Skeletal muscle tissue (tissue), 4 donors: ENCODE data around the gene PDE4D. TPM values are rescaled to one million over a fixed set of nuclear protein-coding genes. Genes with fewer than 3 reads are reported as not detected.

Source experiments
- H3K27ac ChIP-seq: one replicate; pipeline ENCODE4 v1.7.0; 2013; ENCODE audit warnings: mild to moderate bottlenecking, low read depth, low read length, inconsistent platforms
- H3K27me3 ChIP-seq, 3 donors: one replicate each; pipeline ENCODE4 v1.7.0; 2013; ENCODE audit warnings: low read length in 3 of 3; ENCODE audit not compliant: control insufficient read depth in 3 of 3, insufficient read depth in 3 of 3
- H3K36me3 ChIP-seq, 3 donors: one replicate each; pipeline ENCODE4 v1.7.0; 2013; ENCODE audit warnings: low read length in 3 of 3; ENCODE audit not compliant: control insufficient read depth in 3 of 3, insufficient read depth in 3 of 3
- H3K4me1 ChIP-seq, 3 donors: one replicate each; pipeline ENCODE4 v1.7.0; 2013; ENCODE audit warnings: low read length in 3 of 3, mild to moderate bottlenecking in 3 of 3; ENCODE audit not compliant: control insufficient read depth in 3 of 3, insufficient read depth in 3 of 3
- H3K4me3 ChIP-seq, 3 donors: one replicate each; pipeline ENCODE4 v1.7.0; 2013; ENCODE audit warnings: low read length in 3 of 3
- H3K9ac ChIP-seq, 3 donors: one replicate each; pipeline ENCODE4 v1.7.0; 2013; ENCODE audit warnings: low read length in 3 of 3, mild to moderate bottlenecking in 3 of 3, moderate library complexity in 2 of 3, low read depth in 1 of 3
- H3K9me3 ChIP-seq, 3 donors: one replicate each; pipeline ENCODE4 v1.7.0; 2013; ENCODE audit warnings: low read length in 3 of 3; ENCODE audit not compliant: control insufficient read depth in 3 of 3
- total RNA-seq: library from RNA; depleted of rRNA; stranded (reverse); fragments of >200 nt; gene quantifications from one replicate; pipeline ENCODE4 v1.2.3, GENCODE V29; 2014
- donor health status: Osteomylitis.

PDE4D gene
- total RNA-seq, 1 donor from 2014 or later: 59.0 TPM

DNA sequence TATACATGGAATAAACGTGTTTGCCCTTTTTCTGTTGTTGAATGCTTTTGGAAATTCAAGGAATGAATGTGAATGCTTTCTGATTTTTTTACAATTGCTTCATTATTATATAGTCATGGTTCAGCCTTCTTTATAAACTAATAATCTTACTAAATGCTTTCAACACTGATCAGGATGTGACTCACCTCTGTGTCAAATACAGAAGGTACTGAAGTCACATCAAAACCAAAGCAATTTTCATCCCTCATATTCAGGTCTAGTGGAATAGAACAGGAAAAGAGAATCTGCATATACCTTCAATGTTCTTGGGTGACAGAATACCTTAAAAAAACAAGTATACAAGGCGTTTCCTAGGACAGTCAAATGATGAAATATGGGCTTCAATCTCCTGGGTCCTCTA lies 170.7 kb downstream of the PDE4D start:
- Histone ChIP-seq H3K27ac (no peak overlapping the region), H3K36me3 (no peaks in the 10 kb centered on the region), H3K27me3 (no peaks in the 10 kb centered on the region), H3K9ac (no peak overlapping the region), H3K4me1 (no peaks in the 10 kb centered on the region), H3K9me3 (no peaks in the 10 kb centered on the region), H3K4me3 (no peak overlapping the region)

DNA sequence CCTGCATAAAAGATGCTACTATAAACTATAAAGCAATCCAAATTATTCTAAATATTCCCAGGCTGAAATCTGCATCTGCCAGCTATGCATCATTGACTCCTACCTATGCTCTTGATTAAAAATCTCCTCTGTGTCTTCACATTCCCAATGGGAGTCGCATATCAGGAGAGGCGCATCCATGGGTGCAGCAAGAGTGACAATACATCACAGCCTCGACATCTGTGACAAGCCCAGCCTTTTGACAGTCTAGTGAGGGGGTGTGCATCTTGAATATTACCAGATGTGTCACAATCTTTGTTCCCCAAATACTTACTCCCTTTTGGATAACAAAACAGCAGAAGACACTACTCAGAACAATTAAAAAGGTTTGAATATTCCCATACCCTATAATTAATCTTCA lies 171.8 kb downstream of the PDE4D start:
- Histone ChIP-seq H3K27ac (no peak overlapping the region), H3K9ac (no peak overlapping the region), H3K27me3 (no peaks in the 10 kb centered on the region), H3K4me1 (no peaks in the 10 kb centered on the region), H3K9me3 (no peaks in the 10 kb centered on the region), H3K4me3 (no peak overlapping the region), H3K36me3 (no peaks in the 10 kb centered on the region)

DNA sequence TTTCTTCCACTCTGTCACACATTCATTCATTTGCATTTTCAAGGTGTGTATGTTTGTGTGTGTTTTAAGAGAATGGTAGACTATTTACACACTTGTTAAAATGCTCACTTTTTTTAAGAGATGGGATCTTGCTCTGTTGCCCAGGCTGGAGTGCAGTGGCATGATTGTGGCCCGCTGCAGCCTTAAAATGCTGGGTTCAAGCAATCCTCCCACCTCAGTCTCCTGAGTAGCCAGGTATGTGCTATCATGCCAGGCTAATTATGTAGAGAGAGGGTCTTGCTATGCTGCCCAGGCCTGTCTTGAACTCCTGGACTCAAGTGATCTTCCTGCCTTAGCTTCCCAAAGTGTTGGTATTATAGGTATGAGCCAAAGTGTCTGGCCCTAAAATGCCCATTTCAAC lies 173.5 kb downstream of the PDE4D start:
- no peak overlapping the region for H3K27ac ChIP-seq
- H3K4me3 ChIP-seq: no peak overlapping the region
- no peaks in the 10 kb centered on the region for H3K9me3 ChIP-seq
- no peaks in the 10 kb centered on the region for H3K36me3 ChIP-seq
- H3K4me1 ChIP-seq: no peaks in the 10 kb centered on the region
- H3K27me3 ChIP-seq: no peaks in the 10 kb centered on the region
- H3K9ac ChIP-seq: no peak overlapping the region

DNA sequence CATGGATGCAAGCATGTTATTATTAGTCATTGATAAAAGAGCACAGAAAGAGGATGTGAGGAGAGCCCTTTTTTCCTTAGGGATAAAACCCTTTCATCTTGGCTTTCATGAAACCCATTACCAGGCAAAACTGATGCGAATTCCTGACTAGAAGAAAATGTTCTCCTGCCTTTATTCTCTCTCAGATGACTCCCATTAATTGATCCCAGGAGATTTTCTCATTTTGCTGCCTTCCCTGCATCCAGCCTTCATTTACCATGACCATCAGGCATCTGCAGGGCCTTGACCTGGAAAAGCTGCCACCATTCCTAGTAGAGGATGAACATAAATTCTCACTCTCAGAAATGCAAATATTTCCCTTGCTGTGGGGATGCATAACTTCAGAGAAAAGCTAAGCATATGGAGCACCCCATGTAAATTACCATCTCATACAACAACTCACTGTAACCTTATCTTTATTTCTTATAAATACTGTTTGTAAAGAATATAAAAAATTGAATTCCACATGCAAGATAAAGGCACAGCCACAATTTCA lies 176.5 kb downstream of the PDE4D start:
- Histone ChIP-seq H3K9ac (no peak overlapping the region), H3K4me1 (no peaks in the 10 kb centered on the region), H3K27me3 (no peaks in the 10 kb centered on the region), H3K36me3 (no peaks in the 10 kb centered on the region), H3K4me3 (no peak overlapping the region), H3K27ac (no peak overlapping the region), H3K9me3 (peaks cover 0 to 2% (median 0%) of the 10 kb centered on the region in 3 donors)

DNA sequence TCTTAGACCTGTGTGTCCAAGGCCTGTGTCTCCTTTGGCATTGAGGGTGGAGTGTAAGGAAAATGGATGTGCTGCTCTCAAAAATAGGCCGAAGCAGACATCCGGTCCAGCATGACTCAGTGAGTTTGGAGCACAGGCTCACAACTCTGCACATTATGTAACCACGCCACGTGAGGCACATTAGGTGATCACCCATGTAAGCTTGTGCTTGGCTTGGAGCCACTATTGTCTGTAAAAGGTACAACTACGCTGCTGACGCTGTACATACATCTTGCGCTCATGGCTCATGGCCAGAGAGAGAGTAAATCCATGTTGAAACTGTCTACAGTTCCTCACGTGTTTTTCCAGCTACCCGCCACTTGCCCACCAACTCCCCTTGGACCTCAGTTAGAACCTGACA lies 177.5 kb downstream of the PDE4D start:
- Histone ChIP-seq H3K4me3 (no peak overlapping the region), H3K9ac (no peak overlapping the region), H3K27me3 (no peaks in the 10 kb centered on the region), H3K9me3 (peaks cover 0 to 2% (median 0%) of the 10 kb centered on the region in 3 donors), H3K27ac (no peak overlapping the region), H3K36me3 (no peaks in the 10 kb centered on the region), H3K4me1 (no peaks in the 10 kb centered on the region)

DNA sequence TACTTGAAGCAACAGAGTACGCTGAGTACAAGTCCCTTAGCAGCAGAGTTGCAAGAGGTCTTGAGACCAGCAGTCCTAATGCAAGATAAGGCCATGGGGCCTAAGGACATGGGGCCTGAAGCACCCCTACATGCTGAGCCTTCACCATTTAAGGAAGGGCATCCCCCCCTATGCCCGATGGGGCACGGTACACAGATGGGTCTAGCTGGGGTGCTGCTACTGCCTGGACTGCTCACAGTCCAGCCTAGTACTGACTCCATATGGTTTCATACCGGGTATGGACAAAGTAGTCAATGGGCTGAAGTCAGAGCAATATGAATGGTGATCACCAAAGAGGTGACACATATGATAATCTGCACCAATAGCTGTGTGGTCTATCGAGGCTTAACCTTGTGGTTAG lies 178.3 kb downstream of the PDE4D start:
- Histone ChIP-seq H3K36me3 (no peaks in the 10 kb centered on the region), H3K4me3 (no peak overlapping the region), H3K27ac (no peak overlapping the region), H3K9me3 (peaks cover 0 to 2% (median 0%) of the 10 kb centered on the region in 3 donors), H3K9ac (no peak overlapping the region), H3K27me3 (no peaks in the 10 kb centered on the region), H3K4me1 (no peaks in the 10 kb centered on the region)

DNA sequence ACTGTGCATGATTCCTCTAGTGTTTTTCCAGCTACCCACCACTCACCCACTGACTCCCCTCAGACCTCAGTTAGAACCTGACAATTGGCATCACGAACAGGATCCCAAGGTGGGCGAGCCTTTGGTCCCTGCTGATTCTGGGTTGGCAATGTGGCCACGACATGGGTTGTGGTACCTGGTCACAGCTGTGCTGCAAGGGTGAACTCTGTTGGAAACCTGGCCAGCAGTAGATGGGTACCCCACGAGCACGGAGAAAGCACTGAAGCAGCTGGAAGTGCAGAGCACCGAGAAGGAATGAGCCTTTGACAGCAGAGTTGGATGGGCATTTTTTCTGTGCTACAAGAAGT lies 180.1 kb downstream of the PDE4D start:
- Histone ChIP-seq H3K27ac (no peak overlapping the region), H3K4me1 (no peaks in the 10 kb centered on the region), H3K9ac (no peak overlapping the region), H3K9me3 (peaks cover 0 to 2% (median 0%) of the 10 kb centered on the region in 3 donors), H3K36me3 (no peaks in the 10 kb centered on the region), H3K27me3 (no peaks in the 10 kb centered on the region), H3K4me3 (no peak overlapping the region)

DNA sequence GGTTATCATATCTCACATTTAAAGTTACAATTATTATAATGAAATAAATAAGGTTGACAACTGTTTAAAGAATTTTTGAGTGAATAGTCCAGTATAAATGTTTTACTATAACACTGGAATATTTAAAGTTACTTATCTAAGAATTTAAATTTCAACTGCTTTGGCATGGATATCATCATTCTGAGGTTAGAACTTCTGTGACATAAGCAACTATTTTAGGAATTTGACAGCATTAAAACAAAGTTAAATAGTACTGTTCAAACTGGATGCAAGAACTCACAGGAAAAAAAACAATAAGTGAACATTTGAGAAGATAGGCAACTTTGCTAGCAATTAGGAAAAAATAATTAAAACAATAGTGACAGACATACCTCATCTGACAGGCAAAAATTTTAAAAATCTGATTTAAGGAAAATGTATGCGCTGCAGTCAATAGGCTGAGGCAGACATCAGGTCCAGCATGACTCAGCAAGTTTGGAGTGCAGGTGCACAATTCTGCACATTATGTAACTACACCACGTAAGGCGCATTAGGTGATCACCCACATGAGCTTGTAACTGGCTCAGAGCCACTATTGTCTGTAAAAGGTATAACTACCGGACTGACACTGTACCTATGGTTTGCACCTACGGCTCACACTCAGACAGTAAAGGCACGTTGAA lies 180.6 kb downstream of the PDE4D start:
- no peaks in the 10 kb centered on the region for H3K4me1 ChIP-seq
- no peak overlapping the region for H3K4me3 ChIP-seq
- no peak overlapping the region for H3K27ac ChIP-seq

DNA sequence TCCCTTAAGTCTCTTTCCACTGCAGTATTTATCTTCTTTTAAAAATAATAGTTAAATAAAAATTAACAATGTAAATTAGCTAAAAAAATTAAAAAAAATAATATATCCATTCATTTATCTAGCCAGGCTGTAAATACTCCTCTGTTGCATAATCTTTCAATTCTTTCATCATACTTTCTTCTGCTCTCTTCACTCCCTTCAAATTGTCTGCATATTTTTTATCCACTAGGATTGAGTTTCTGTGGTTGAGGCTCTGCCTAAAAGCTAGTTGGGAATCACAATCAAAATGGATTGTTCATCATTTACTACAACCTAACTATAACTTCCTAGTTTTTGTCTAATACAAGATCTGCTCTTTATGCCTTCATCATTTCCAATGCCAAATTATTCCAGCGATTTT lies 182.2 kb downstream of the PDE4D start:
- no peak overlapping the region for H3K27ac ChIP-seq

More for the DNA sequence above, 180.6 kb downstream of the PDE4D start:
- no peaks in the 10 kb centered on the region for H3K36me3 ChIP-seq
- H3K27me3 ChIP-seq: no peaks in the 10 kb centered on the region
- no peak overlapping the region for H3K9ac ChIP-seq
- peaks cover 0 to 2% (median 0%) of the 10 kb centered on the region in 3 donors for H3K9me3 ChIP-seq

DNA sequence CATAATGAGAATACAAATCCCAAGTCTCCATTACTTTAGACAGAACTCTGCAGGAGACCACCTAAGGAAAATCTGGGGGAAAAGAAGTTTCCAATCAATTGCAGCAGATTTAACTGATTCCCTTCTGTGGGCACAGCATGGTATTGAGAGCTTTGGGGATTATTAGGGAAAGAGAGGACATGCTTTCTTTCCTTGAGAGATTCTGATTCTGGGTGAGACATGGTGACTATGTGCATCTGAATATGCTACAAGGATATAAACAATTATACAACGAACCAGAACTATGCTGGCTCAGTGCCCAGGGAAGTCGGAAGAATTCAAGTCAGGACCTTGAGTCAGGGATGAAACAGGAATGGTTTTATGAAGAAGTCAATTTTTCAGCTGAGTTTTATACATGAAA lies 183.7 kb downstream of the PDE4D start:
- no peak overlapping the region for H3K9ac ChIP-seq
- H3K4me3 ChIP-seq: no peak overlapping the region
- H3K9me3 ChIP-seq: peaks cover 0 to 2% (median 0%) of the 10 kb centered on the region in 3 donors
- H3K27me3 ChIP-seq: no peaks in the 10 kb centered on the region
- no peaks in the 10 kb centered on the region for H3K4me1 ChIP-seq
- H3K27ac ChIP-seq: no peak overlapping the region
- no peaks in the 10 kb centered on the region for H3K36me3 ChIP-seq

More for the DNA sequence above, 182.2 kb downstream of the PDE4D start:
- no peak overlapping the region for H3K9ac ChIP-seq
- peaks cover 0 to 2% (median 0%) of the 10 kb centered on the region in 3 donors for H3K9me3 ChIP-seq
- H3K36me3 ChIP-seq: no peaks in the 10 kb centered on the region
- no peaks in the 10 kb centered on the region for H3K4me1 ChIP-seq
- no peak overlapping the region for H3K4me3 ChIP-seq
- no peaks in the 10 kb centered on the region for H3K27me3 ChIP-seq
